Vein endothelial cell (primary cell): ENCODE results near the gene NEO1. TPM values are rescaled to one million over a fixed set of nuclear protein-coding genes. Genes with fewer than 3 reads are reported as not detected.

Source experiments
- small RNA-seq: library from RNA; depleted of rRNA; stranded (forward); fragments of <200 nt; gene quantifications from one replicate; pipeline ENCODE3, GENCODE V24; 2012
- total RNA-seq: library from RNA; depleted of rRNA; stranded (reverse); fragments of >200 nt; gene quantifications from 2 replicates; pipeline ENCODE4 v1.2.3, GENCODE V29; 2012

The NEO1 gene, protein sequence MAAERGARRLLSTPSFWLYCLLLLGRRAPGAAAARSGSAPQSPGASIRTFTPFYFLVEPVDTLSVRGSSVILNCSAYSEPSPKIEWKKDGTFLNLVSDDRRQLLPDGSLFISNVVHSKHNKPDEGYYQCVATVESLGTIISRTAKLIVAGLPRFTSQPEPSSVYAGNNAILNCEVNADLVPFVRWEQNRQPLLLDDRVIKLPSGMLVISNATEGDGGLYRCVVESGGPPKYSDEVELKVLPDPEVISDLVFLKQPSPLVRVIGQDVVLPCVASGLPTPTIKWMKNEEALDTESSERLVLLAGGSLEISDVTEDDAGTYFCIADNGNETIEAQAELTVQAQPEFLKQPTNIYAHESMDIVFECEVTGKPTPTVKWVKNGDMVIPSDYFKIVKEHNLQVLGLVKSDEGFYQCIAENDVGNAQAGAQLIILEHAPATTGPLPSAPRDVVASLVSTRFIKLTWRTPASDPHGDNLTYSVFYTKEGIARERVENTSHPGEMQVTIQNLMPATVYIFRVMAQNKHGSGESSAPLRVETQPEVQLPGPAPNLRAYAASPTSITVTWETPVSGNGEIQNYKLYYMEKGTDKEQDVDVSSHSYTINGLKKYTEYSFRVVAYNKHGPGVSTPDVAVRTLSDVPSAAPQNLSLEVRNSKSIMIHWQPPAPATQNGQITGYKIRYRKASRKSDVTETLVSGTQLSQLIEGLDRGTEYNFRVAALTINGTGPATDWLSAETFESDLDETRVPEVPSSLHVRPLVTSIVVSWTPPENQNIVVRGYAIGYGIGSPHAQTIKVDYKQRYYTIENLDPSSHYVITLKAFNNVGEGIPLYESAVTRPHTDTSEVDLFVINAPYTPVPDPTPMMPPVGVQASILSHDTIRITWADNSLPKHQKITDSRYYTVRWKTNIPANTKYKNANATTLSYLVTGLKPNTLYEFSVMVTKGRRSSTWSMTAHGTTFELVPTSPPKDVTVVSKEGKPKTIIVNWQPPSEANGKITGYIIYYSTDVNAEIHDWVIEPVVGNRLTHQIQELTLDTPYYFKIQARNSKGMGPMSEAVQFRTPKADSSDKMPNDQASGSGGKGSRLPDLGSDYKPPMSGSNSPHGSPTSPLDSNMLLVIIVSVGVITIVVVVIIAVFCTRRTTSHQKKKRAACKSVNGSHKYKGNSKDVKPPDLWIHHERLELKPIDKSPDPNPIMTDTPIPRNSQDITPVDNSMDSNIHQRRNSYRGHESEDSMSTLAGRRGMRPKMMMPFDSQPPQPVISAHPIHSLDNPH (N-terminal part only)
- total RNA-seq = under 0.01 and 0.38 TPM in 2 replicates

DNA sequence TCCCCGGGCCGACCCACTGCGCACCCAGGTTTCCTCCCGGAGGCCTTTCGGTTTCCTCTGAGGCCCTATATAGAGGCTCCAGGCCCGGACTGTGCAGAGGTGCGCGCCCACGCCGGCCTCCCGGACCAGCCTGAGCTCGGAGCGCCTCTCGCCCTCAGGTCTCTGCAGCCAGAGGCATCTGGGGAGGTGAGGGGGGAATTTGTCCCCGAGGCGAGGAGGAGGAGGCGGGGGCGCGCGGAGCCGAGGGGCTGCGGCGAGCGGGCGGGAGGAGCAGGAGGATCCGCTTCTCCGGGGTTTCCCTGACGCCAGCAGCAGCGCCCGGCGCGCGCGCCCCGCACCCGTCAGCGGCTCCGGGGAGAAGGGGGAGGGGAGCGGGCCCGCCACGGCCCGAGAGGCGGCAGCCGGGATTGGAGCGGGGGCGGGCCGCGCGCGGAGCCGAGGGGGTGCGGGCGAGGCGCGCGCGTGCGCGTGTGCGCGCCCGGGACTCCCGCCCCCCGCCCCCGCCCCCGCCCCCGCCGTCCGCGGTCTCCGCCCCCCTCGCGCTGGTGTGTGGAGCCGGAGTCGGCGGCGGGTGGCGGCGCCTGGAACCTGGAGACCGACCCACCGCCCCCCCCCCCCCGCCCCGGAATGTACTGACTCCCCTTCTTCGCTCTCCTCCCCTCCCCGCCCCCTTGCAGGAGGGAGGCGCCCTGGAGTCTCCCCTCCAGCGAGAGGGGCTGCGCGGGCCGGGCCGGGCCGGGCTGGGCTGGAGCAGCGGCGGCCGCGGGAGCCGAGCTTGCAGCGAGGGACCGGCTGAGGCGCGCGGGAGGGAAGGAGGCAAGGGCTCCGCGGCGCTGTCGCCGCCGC lies at the start of gene NEO1:
Gene NEO1 (plus strand): TSS at position 657 of the 846 bp plus-strand sequence. CDS start 213 bp downstream, outside the sequence.

Small RNA genes within 50 kb of the gene (small RNA-seq; reads per million reads assigned to genes)
- gene FKBP1AP2 = not detected
